Lung (tissue), 12 donors: ENCODE measurements around the gene FOXD1. TPM values are rescaled to one million over a fixed set of nuclear protein-coding genes. Genes with fewer than 3 reads are reported as not detected.

Source experiments
- ATAC-seq: fragments of 200-7000 bp; cut with Tn5 transposase; one replicate; pipeline ENCODE4 v1.9.1; 2020; ENCODE audit warnings: moderate number of reproducible peaks; ENCODE audit not compliant: insufficient read depth, low FRiP score
- DNase-seq, 3 donors: peaks; one replicate each; pipeline ENCODE4 v3.0.0-alpha.2; 2013 to 2017
- H3K27ac ChIP-seq, 2 donors: one replicate each; pipeline ENCODE4 v1.5.1; 2013; ENCODE audit warnings: mild to moderate bottlenecking in 2 of 2, moderate library complexity in 2 of 2, control low read depth in 1 of 2, inconsistent platforms in 1 of 2, low read depth in 1 of 2, low read length in 1 of 2
- H3K27me3 ChIP-seq, 3 donors: one replicate each; pipeline ENCODE4 v1.5.1; 2013; ENCODE audit warnings: low read length in 2 of 3; ENCODE audit not compliant: control insufficient read depth in 3 of 3, insufficient read depth in 3 of 3
- H3K36me3 ChIP-seq, 4 donors: one replicate each; pipeline ENCODE4 v1.5.1; 2013; ENCODE audit warnings: low read length in 4 of 4, mild to moderate bottlenecking in 1 of 4, moderate library complexity in 1 of 4; ENCODE audit not compliant: control insufficient read depth in 4 of 4, insufficient read depth in 4 of 4
- H3K4me1 ChIP-seq, 5 donors: one replicate each; pipeline ENCODE4 v1.5.1; 2013; ENCODE audit warnings: low read length in 5 of 5, mild to moderate bottlenecking in 2 of 5, moderate library complexity in 1 of 5; ENCODE audit not compliant: control insufficient read depth in 5 of 5, insufficient read depth in 5 of 5
- H3K4me3 ChIP-seq: one replicate; pipeline ENCODE4 v1.5.1; 2013; ENCODE audit warnings: mild to moderate bottlenecking, control low read depth, moderate library complexity
- H3K9ac ChIP-seq, 2 donors: one replicate each; pipeline ENCODE4 v1.5.1; 2013; ENCODE audit warnings: low read length in 2 of 2, control low read depth in 1 of 2; ENCODE audit not compliant: insufficient read depth in 1 of 2
- H3K9me3 ChIP-seq, 4 donors: one replicate each; pipeline ENCODE4 v1.5.1; 2013; ENCODE audit warnings: low read length in 3 of 4, mild to moderate bottlenecking in 1 of 4, moderate library complexity in 1 of 4; ENCODE audit not compliant: control insufficient read depth in 4 of 4, insufficient read depth in 3 of 4
- CTCF ChIP-seq: IDR thresholded peaks from 2 replicates; pipeline ENCODE4 v1.5.1; 2012; ENCODE audit warnings: mild to moderate bottlenecking; ENCODE audit errors: control extremely low read depth, extremely low read depth
- WGBS, 2 donors: extraction: QIAGEN DNeasy Blood & Tissue Kit; methylation state at CpG; one replicate each; pipeline ENCODE4 v1.1.7; 2013; 5-methylcytosine and 5-hydroxymethylcytosine counted together
- polyA plus RNA-seq, 2 donors: library from polyadenylated mRNA; stranded (reverse); fragments of 200-250 nt; gene quantifications; one replicate each; pipeline ENCODE4 v1.2.1, GENCODE V29; 2013
- total RNA-seq, 2 donors: library from RNA; depleted of rRNA in 1 of 2; stranded (reverse); fragments of >200 nt in 1 of 2; gene quantifications; one replicate each; pipeline ENCODE4 v1.2.1, GENCODE V29; 2014 to 2021
- donor health status: control.
- donor health status: control.
- donor health status: Bipolar disorder and iron deficiency.
- donor health status: healthy.
- donor health status: DM: yes; HTN: yes; CAD: no.

FOXD1 gene
- total and polyA plus RNA-seq, 4 donors, result 0.20 to 0.46 (median 0.29) TPM

GRCh38 chr5:73454379-73455036 lies 5.9 kb upstream of the FOXD1 start:
- peak; percentile 66 for ATAC-seq
- H3K27me3 ChIP-seq, result peaks cover 16 to 68% (median 52%) of the 10 kb centered on the region in 3 donors
- peaks cover 0 to 2% (median 0%) of the 10 kb centered on the region in 4 donors for H3K9me3 ChIP-seq
- peaks cover 0 to 5% (median 0%) of the 10 kb centered on the region in 5 donors for H3K4me1 ChIP-seq
- no peak overlapping the region for H3K27ac ChIP-seq
- peak; percentile 17 for TF ChIP-seq CTCF
- WGBS, 2 donors, result 44 to 48% methylated on average over 6 of the region's 6 CpGs
- H3K4me3 ChIP-seq, result no peak overlapping the region
- no peaks in the 10 kb centered on the region for H3K36me3 ChIP-seq
- peak in 2 of 3 donors; percentile 47 to 55 for DNase-seq
- no peak overlapping the region for H3K9ac ChIP-seq

GRCh38 chr5:73452215-73452614 lies 3.6 kb upstream of the FOXD1 start:
- peaks cover 0 to 15% (median 0%) of the 10 kb centered on the region in 5 donors for H3K4me1 ChIP-seq
- H3K27ac ChIP-seq, result no peak overlapping the region
- H3K4me3 ChIP-seq, result no peak overlapping the region
- TF ChIP-seq CTCF, result no peak
- DNase-seq, result no peak
- no peak overlapping the region for H3K9ac ChIP-seq
- 56 to 59% methylated on average over 6 of the region's 6 CpGs for WGBS, 2 donors
- H3K36me3 ChIP-seq, result no peaks in the 10 kb centered on the region
- peaks cover 0 to 2% (median 0%) of the 10 kb centered on the region in 4 donors for H3K9me3 ChIP-seq
- H3K27me3 ChIP-seq, result peaks cover 21 to 74% (median 59%) of the 10 kb centered on the region in 3 donors
- no peak for ATAC-seq

- peak; percentile 39 for TF ChIP-seq CTCF
- H3K27me3 ChIP-seq, result peaks cover 21 to 78% (median 63%) of the 10 kb centered on the region in 3 donors
- peak; percentile 59 to 70 (median 67) for DNase-seq
- no peaks in the 10 kb centered on the region for H3K36me3 ChIP-seq
- WGBS, 2 donors, result 4 to 5% methylated on average over 47 to 70 of the region's 70 CpGs
- H3K27ac ChIP-seq, result no peak overlapping the region
- peaks cover 0 to 17% (median 4%) of the 10 kb centered on the region in 5 donors for H3K4me1 ChIP-seq
- H3K9me3 ChIP-seq, result peaks cover 0 to 2% (median 0%) of the 10 kb centered on the region in 4 donors
- H3K4me3 ChIP-seq, result no peak overlapping the region
- H3K9ac ChIP-seq, result no peak overlapping the region
- peak; percentile 37 for ATAC-seq
Observed at GRCh38 chr5:73451224-73452130, 2.9 kb upstream of the FOXD1 start.
